Lung (tissue), 12 donors: Measurements from ENCODE around the gene RESF1. TPM values are rescaled to one million over a fixed set of nuclear protein-coding genes. Genes with fewer than 3 reads are reported as not detected.
A peak's percentile ranks its signal among the peaks of the same experiment; 100 is the strongest.

Source experiments
- ATAC-seq: fragments of 200-7000 bp; cut with Tn5 transposase; one replicate; pipeline ENCODE4 v1.9.1; 2020; ENCODE audit warnings: moderate number of reproducible peaks; ENCODE audit not compliant: insufficient read depth, low FRiP score
- DNase-seq, 3 donors: peaks; one replicate each; pipeline ENCODE4 v3.0.0-alpha.2; 2013 to 2017
- H3K27ac ChIP-seq, 2 donors: one replicate each; pipeline ENCODE4 v1.5.1; 2013; ENCODE audit warnings: mild to moderate bottlenecking in 2 of 2, moderate library complexity in 2 of 2, control low read depth in 1 of 2, inconsistent platforms in 1 of 2, low read depth in 1 of 2, low read length in 1 of 2
- H3K27me3 ChIP-seq, 3 donors: one replicate each; pipeline ENCODE4 v1.5.1; 2013; ENCODE audit warnings: low read length in 2 of 3; ENCODE audit not compliant: control insufficient read depth in 3 of 3, insufficient read depth in 3 of 3
- H3K36me3 ChIP-seq, 4 donors: one replicate each; pipeline ENCODE4 v1.5.1; 2013; ENCODE audit warnings: low read length in 4 of 4, mild to moderate bottlenecking in 1 of 4, moderate library complexity in 1 of 4; ENCODE audit not compliant: control insufficient read depth in 4 of 4, insufficient read depth in 4 of 4
- H3K4me1 ChIP-seq, 5 donors: one replicate each; pipeline ENCODE4 v1.5.1; 2013; ENCODE audit warnings: low read length in 5 of 5, mild to moderate bottlenecking in 2 of 5, moderate library complexity in 1 of 5; ENCODE audit not compliant: control insufficient read depth in 5 of 5, insufficient read depth in 5 of 5
- H3K4me3 ChIP-seq: one replicate; pipeline ENCODE4 v1.5.1; 2013; ENCODE audit warnings: mild to moderate bottlenecking, control low read depth, moderate library complexity
- H3K9ac ChIP-seq, 2 donors: one replicate each; pipeline ENCODE4 v1.5.1; 2013; ENCODE audit warnings: low read length in 2 of 2, control low read depth in 1 of 2; ENCODE audit not compliant: insufficient read depth in 1 of 2
- H3K9me3 ChIP-seq, 4 donors: one replicate each; pipeline ENCODE4 v1.5.1; 2013; ENCODE audit warnings: low read length in 3 of 4, mild to moderate bottlenecking in 1 of 4, moderate library complexity in 1 of 4; ENCODE audit not compliant: control insufficient read depth in 4 of 4, insufficient read depth in 3 of 4
- CTCF ChIP-seq: IDR thresholded peaks from 2 replicates; pipeline ENCODE4 v1.5.1; 2012; ENCODE audit warnings: mild to moderate bottlenecking; ENCODE audit errors: control extremely low read depth, extremely low read depth
- WGBS, 2 donors: extraction: QIAGEN DNeasy Blood & Tissue Kit; methylation state at CpG; one replicate each; pipeline ENCODE4 v1.1.7; 2013; 5-methylcytosine and 5-hydroxymethylcytosine counted together
- polyA plus RNA-seq, 2 donors: library from polyadenylated mRNA; stranded (reverse); fragments of 200-250 nt; gene quantifications; one replicate each; pipeline ENCODE4 v1.2.1, GENCODE V29; 2013
- total RNA-seq, 2 donors: library from RNA; depleted of rRNA in 1 of 2; stranded (reverse); fragments of >200 nt in 1 of 2; gene quantifications; one replicate each; pipeline ENCODE4 v1.2.1, GENCODE V29; 2014 to 2021
- donor health status: control.
- donor health status: control.
- donor health status: Bipolar disorder and iron deficiency.
- donor health status: healthy.
- donor health status: DM: yes; HTN: yes; CAD: no.

RESF1 gene
- total and polyA plus RNA-seq, 4 donors: 54.0 to 65.4 (median 57.9) TPM

- no peak for TF ChIP-seq CTCF
- H3K36me3 ChIP-seq: peaks cover 29 to 77% (median 38%) of the 10 kb centered on the region in 4 donors
- ATAC-seq: no peak
These were observed 15.5 kb downstream of the RESF1 start for GRCh38 chr12:31974673-31975072.

GRCh38 chr12:31984806-31985591 is 25.8 kb downstream of the RESF1 start:
- ATAC-seq: no peak
- WGBS, 2 donors: 92 to 96% methylated on average over 13 of the region's 13 CpGs
- Histone ChIP-seq H3K4me3 (no peak overlapping the region), H3K27me3 (no peaks in the 10 kb centered on the region), H3K9ac (no peak overlapping the region), H3K27ac (no peak overlapping the region), H3K4me1 (peaks cover 0 to 1% (median 0%) of the 10 kb centered on the region in 5 donors), H3K9me3 (peaks cover 0 to 29% (median 9%) of the 10 kb centered on the region in 4 donors), H3K36me3 (peaks cover 17 to 50% (median 24%) of the 10 kb centered on the region in 4 donors)
- no peak for TF ChIP-seq CTCF
- DNase-seq: no peak

More at GRCh38 chr12:31974673-31975072, 15.5 kb downstream of the RESF1 start:
- H3K4me3 ChIP-seq: no peak overlapping the region
- no peaks in the 10 kb centered on the region for H3K27me3 ChIP-seq
- peaks cover 0 to 21% (median 11%) of the 10 kb centered on the region in 4 donors for H3K9me3 ChIP-seq
- H3K9ac ChIP-seq: no peak overlapping the region
- H3K4me1 ChIP-seq: peaks cover 0 to under 1% (median 0%) of the 10 kb centered on the region in 5 donors
- WGBS, 2 donors: 89 to 90% methylated on average over 5 of the region's 5 CpGs
- no peak for DNase-seq
- H3K27ac ChIP-seq: no peak overlapping the region

- peak in 2 of 3 donors; percentile 4 to 15 for DNase-seq
- H3K4me3 ChIP-seq: no peak overlapping the region
- H3K27ac ChIP-seq: no peak overlapping the region
- no peak for TF ChIP-seq CTCF
- peaks cover 0 to 1% (median 0%) of the 10 kb centered on the region in 5 donors for H3K4me1 ChIP-seq
- H3K36me3 ChIP-seq: peaks cover 20 to 43% (median 24%) of the 10 kb centered on the region in 4 donors
- no peak for ATAC-seq
- 70 to 85% methylated on average over 4 of the region's 4 CpGs for WGBS, 2 donors
- H3K9me3 ChIP-seq: peaks cover 0 to 27% (median 8%) of the 10 kb centered on the region in 4 donors
- no peaks in the 10 kb centered on the region for H3K27me3 ChIP-seq
- no peak overlapping the region for H3K9ac ChIP-seq
These were observed 26.6 kb downstream of the RESF1 start for GRCh38 chr12:31985832-31986231.
